Stimulated activated CD8-positive, alpha-beta memory T cell treated with anti-CD3 and anti-CD28 coated beads, Interleukin-7, amount 100 ng/mL, for 4 hours (primary cell): ENCODE data around the gene PTPRE.
A peak's percentile ranks its signal among the peaks of the same experiment; 100 is the strongest.

ENCODE experiments used
- DNase-seq, 2 donors: peaks; one replicate each; pipeline ENCODE4 v3.0.0-alpha.2; 2020; ENCODE audit warnings: low read depth in 2 of 2

Gene PTPRE

DNA sequence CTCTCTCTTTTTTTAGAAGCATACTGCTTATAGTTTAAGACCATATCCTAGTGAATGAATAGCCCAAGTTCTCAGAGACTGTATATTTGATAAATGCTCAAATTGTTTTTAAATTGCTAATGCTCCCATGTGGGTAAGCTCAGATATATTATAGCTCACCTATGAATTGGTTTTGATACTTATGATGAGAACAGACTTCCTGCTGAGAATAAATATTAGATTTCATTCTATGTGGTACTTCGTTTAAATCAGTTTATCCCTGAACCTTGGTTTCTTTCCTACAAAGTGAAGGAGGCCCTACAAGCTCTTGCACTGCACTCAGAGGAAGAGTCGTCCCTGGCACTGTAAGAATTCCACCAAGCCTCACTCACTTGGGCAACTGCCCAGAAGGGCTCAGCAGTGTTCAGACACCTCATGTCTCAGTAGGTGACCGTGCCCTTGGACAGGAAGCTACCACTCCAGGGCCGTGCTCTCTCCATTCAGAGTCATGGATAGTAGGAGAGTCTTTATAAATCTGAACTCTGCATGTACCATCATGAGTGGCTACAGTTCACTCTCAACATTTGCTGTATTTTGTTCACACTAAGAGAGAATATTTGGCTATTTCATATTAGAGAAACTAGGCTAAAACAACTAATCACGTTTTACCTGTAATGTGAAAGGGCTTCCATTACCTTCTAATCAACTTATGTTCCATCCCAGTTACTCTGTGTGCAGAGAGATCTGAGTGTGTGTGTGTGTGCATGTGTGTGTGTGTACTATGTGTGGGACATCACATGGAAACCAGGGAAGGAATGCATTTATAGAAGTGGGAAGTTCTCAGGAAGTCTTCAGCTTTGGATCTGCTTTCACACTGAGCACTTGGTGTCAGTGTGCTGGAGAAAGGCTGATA, 93.8 kb downstream of the PTPRE start:
- no peak for DNase-seq

DNA sequence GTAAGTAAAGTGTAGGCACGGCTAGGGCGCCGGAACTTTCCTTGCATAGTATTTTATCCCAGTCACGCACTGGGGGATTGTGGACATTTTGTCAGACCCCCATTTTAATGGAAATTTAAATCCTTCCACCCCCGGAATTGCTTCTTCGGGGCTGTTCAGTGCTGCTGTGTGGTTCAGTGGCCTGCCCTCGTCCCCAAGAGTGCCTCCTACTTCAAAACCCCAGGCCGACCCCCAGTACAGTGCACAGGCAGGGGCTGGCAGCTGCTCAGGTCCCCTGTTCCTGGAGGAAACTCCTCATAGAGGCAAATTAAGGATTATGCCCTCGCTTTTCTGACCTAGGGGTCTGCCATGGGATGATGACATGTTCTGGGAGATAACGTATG, 94.5 kb downstream of the PTPRE start:
- no peak for DNase-seq

DNA sequence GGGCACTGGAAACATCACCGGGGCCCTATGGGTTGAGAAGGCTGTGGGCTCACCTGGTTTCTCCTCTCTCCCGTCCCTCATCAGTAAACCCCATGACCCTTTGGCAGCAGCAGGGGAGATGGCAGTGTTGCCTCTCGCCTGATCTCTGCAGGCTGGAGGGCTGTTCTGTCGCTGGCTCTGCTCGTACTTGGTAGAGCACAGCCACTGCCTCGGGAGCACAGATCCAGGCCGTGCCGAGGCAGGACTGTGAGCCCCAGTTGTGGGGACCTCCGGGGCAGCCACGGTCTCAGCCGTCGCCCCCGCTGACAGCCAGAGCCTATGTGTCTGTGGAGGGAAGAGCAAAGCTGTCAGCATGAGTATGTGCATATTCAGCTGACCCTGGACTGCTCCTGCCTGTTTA, 94.9 kb downstream of the PTPRE start:
- no peak for DNase-seq

DNA sequence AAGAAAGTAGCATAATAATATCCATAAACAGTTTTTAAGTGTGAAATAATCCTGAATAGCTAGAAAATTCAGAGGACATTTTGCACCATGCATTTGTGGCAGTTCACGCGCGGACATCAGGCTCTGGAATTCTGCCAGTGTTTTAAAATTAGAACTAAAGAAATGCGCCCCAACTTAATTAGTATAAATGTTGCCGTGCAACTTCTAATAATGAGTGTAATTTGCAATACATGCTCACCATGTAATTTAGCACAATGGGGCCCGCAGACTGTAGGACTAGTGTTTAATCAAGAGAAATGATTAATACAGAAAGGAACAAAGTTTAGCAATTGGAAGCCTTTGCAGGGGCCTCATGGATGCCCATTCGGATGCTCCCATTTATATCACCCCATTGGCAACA, 96.6 kb downstream of the PTPRE start:
- DNase-seq: no peak

DNA sequence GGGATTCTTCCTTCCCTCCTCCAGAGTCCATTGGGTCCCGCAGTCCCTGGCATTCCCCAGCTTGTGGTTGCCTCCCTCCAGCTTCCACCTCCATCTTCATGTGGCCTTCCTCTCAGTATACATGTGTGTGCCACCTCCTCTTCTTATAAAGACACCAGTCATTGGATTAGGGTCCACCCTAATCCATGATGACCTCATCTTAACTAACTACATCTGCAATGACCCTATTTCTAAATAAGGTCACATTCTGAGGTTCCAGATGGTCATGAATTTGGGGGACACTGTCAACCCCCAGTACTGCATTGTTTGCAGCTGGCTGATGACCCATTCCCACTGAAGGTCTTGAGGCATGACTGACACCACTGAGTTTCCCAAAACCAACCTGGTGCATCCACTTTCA, 99.0 kb downstream of the PTPRE start:
- no peak for DNase-seq

DNA sequence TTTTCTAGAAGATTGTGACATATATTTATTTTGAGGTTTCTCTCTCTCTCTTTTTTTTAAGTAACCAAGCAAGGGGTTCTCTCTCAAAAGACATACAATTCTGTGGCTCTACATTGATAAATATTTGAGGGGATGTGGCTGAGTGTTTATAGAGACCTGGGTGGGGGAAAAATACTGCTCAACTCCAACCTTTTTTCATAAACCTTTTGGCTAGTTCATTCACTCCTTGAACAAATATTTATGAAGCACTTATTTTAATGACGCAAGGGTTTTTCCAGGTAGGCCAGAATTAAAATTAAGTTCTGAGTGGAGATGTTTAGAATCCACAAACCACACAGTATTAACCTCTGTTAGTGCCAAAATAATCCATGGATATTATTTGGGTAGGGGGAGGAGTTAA, 100.2 kb downstream of the PTPRE start:
- no peak for DNase-seq

DNA sequence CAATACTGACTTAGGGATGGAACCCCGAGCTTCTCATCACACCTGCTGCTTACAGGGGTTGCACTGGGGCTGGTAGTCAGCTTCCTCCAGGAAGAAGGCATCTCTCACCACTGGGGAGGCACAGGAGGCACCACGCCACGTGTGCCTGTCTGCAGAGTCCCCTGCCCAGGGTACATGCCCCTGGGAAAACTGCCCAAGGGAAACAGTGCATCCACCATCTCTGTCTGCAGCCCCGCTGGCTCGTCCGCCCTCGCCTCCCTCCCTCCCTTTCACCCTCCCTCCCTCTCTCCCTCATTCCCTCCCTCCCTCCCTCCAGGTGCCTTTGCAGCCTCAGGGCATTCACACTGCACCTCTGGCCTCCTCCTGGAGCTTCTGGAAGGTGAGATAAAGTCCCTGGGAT, 101.1 kb downstream of the PTPRE start:
- DNase-seq: no peak

DNA sequence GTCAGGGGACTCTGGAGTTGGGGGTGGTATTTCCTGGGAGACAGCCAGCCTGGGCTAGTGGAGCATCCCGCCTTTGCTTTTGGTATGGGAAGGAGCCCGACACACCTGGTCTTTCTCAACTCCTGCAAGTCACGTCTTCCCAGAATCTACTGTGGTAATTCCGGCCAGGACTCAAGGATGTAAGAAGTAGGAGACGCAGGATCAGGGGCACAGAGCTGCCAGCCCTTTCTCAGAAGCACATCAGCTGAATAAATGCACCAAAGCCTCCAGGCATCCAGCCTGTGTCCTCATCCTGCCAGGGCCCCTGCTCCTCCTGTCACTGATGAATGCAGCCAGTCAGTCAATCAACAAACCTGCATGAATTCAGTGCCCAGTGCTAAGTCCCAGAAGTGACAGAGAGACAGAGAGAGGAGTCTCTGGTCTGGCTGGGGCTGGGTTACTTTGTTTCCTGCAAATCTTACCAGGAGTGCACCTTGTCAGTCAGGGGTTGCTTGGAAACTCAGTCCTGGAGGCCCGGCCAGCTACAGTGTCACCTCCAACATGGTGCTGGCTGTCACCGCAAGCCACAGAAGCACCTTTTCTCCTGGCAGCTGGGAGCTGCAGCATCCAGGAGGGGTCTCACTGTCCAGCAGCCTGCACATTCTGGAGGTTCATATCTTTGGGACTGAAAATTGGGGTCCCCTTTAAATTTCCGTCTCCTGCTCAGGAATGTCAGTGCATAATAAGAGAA, 101.8 kb downstream of the PTPRE start:
- no peak for DNase-seq

DNA sequence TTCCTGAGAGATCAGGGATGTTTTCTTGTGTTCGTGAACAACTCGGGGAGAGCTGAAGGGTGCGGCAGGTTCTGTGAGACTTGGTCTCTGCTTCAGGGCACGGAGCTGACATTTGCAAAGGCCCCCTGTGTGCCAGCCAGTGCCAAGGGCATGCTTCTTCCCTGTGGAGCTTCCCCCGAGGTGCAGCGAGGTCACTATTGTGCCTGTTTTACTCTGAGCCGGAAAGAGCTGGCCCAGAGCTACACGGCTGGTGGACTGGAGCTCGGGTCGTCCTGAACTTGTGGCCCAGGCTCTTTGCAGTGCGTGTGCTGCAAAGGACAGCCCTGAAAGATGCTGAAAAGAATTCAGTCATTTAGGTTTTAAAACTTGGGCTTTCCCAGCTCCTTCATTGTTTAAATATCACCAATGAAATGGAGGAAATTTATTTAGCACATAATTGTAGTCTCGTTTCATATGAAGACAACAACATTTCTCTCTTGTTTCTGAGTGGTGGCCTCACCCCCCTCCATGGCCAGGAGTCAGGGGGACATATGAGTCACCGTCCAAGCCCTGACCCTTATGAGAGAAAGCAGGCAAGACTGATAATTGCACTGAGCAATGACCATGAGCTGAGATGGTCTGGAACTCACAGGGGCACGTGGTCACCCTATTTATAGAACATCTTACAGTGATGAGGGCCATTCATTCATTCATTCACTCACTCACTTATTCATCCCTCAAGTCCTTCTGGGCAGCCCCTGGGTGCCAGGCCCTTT, 102.6 kb downstream of the PTPRE start:
- DNase-seq: no peak

DNA sequence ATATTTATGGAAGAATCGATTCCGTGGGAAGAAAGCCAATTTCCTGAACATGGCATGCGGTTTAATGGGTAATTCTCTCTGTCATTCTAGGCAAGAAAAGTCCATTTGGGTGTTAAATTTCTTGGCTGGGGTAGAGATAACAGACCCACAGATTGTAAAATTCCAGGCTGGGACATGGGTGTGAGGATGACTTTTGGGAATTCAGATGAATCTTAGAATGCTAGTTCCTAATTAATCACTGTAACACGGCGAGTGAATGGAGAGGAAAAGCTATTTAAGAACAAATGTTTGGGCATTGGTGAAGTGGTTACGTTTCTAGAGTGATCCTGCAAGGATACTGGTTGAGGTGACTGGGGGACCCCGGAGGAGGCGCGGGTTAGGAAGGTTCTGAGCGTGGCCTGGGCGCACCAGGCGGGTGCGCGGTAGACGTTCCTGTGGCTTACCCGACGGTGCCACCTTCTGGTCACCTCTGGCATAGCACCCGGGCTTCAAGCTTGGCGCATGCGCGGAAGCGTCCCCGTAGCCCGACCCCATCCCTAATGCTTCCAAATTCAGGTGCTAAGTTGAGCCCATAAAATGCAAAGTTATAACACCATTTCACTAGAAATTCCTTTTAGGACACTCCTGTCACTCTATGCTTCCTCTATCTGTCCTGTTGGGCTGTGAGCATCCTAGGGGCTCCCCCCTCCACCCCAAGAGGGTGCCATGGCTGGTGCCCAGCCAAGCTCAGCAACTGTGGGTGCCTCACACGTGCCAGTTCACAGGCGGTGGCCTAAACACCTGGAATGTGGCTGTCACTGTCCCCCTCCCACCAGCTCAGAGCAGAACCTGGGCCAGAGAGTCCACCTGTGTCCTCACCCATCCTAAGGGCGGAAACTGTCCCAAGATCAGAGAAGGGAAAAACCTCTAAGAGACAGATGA, 104.4 kb downstream of the PTPRE start:
- peak; percentile 72 to 76 for DNase-seq

DNA sequence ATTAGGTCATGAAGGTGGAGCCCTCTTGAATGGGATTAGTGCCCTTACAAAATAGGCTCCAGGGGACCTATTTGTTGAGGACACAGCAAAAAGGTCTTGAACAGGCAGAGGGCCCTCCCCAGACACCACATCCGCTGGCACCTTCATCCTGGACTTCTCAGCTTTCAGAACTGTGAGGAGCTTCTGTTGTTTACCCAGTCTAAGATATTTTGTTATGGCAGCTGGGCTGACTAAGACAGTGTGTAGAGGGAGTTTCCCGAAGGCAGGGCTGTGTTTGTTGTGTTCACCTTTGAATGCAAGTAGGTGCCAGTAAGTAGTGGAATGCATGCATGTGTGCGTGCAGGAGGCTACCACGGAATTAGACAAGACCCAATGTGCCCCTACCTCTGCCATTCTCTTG, 106.7 kb downstream of the PTPRE start:
- no peak for DNase-seq

DNA sequence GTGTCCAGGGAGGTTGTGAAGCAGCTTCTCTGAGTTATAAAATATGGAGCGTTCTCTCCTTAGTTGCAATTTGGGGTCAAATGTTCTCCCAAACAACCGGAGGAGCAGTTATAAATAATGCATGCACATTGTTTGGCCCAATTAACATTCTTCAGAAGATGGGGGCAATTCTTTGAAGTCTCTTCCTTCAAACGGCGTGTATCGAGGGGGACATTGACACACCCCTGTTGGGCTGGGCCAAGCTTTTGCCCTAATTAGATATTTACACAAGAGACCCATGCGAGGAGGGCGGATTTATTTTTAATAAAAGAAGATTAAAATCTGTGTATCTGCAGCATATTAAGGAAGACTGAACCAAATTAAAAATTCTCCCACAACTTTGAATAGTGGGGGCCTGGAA, 107.3 kb downstream of the PTPRE start:
- DNase-seq: no peak

DNA sequence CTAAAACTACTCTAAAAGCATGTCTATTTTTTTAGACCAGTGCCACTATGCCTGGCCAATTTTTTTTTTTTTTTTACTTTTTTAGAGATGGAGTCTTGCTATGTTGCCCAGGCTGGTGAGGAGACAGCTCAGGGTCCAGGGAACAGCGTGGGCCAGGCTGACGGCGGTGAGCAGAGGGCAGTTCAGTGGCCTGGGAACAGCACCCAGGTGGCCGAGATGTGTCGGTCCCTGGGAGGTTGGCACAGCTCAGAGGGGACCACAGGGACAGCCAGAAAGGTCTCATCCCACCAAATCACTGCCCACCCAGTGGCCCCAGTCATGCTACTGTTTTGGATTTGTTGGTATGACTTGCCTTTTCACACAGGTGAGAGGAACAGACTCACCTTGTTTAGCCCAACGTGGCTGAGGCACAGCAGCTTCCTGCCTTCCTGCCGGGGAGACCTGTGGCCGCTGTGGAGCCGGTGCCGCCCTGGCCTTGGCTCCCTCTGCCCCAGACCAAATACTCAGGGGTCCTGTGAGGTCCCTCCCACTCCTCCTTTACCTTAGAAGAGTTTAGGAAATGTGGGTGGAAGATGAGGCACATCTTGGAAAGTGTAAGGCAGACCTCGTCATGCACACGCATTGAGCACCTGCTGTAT, 109.6 kb downstream of the PTPRE start:
- DNase-seq: no peak

DNA sequence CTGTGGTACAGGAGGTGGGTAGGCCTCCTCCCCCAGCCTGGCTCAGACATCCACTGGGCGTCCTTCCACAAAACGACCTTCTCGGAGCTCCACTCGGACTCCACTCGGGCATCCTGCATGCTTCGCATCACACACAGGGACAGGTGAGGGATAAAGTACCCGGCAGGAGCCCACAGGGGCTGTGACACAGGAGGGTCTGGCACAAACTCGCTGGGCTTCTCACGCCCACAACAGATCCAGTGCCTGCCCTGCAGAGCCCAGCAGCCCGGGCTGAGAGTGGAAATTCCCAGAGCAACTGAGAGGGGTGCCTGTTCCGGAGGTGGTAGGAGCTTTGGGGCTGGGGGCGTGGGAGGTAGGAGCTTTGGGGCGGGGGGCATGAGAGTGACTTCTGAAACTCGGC, 110.9 kb downstream of the PTPRE start:
- DNase-seq: no peak

DNA sequence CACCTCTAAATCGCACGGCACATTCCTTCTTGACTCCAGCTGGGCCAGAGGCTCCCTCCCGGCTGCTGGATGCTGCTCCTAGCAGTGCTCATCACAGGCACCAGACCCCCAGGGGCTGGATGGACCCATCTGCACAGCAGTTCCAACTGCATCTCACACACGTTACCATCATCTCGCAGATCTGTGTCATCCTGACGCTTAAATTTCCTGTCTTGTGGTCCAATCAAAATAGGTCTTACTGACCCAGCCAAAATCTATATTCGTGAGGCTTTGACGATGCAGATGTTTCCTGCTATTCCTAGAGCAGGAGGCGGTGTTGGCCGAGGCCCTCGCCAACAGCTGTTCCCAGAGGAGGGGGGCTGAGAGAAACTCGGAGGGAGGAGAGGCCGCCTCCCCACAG, 111.3 kb downstream of the PTPRE start:
- no peak for DNase-seq

DNA sequence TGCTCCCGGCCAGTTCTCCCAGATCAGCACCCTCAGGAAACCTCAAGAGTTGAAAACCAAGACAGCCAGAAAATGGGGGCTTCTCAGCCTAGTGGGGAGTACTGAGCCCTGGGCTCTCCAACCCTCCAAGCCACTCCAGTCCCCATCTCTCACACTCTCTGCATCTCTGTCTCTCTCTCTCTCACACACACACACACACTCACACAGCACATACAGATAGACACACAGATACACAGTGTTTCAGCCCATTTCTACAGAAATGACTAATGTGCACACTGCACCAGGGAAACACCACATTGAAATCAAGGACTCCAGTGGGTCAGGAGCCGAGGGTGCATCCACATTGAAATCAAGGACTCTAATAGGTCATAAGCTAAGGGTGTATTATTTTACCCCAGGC, 111.8 kb downstream of the PTPRE start:
- DNase-seq: no peak

DNA sequence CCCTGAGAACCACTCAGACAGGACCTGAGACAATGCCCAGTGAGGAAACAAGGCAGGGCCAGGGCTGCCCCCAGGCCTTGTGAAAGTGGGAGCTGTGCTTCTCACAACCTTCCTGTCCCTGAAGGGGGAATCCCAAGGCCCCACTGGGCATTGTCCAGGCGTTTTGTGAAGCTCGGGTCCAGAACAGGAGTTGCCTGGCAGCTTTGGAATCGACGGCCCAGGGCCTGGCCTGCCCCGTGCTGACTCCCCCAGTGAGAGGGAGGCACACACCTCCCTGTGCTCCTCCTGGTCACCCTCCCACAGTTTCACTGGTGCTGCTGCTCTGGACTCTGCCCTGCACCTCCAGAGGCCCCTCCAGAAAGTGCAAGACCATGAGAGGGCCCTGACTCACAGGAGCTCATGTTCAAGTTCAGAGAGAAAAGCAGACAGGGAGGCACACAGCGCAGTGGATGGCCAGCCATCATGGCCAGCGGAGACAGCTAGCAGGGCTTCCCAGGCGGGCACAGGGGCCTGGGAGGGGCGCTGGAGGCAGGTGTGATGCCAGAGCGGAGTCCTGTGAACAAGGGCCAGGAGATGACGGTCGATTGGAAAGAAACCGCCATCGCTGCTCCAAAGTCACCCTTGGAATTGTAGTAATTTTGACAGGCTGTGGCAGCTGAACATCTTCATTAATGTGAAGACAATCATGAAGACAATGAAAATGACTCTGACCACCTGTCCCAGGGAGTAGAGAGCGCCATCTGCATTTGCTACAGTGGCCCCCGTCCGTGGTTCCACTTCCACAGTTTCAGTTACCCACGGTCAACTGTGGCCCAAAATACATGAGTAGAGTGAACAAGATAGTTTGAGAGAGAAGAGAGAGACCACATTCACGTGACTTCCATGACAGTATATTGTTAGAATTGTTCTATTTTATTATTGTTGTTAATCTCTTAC, 115.6 kb downstream of the PTPRE start:
- no peak for DNase-seq

DNA sequence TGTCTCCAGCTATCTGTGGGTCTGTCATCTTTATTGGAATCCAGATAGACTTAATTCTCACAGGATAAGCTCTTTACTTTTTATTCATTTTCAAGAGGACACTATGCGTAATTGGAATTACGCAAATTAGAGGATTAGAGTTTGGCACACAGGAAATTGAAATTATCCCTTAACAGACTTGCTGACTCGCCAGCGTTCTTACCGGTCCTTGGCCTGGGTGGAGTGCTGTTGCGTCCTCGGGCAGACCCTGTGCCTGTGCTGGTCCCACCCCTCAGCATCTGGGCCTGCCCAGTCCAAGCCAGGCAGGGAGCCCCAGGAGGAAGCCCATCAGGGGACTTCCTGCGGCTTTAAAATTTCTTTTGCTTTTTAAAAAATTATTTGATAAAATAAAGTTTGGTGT, 117.5 kb downstream of the PTPRE start:
- DNase-seq: no peak

DNA sequence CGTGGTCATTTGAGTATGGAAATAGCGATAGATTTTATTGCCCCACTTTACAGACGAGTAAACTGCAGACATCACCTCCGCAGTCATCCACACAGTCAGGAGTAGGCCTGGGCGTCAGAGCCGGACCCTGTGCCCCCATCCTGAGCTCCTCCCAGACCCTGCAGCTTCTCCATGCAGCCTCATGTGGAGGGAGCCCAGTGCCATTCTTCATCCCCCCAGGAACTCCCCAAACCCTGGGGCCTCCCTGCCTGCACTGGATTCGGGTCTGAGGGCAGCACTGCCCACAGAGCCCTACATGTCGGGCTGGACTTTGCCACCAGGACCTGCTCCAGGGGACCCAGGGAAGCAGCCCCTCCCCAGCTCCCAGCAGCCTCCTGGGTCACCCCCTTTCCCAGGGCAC, 118.5 kb downstream of the PTPRE start:
- DNase-seq: no peak

DNA sequence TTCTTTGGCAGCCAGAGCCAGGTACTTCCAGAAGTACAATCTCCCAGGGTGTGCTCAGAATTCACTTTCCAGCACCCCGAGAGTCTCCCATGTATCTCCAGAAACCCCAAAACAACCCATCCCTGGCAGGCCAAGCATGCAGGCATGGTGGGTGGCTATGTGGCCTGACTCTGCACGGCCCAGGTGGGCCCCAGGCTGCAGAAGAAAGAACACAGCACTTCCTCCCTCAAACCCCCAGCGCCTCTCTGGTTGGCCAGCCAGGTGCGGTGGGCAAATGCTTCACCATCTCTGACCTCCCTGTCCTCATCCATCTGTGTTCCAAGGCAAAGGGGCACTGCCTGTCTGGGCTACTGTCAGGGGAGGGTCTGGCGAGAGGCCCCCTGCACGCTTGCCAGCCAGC, 119.0 kb downstream of the PTPRE start:
- DNase-seq: no peak
